Gastroesophageal sphincter (tissue), 4 donors: ENCODE data around the gene ABCA1. TPM values are rescaled to one million over a fixed set of nuclear protein-coding genes. Genes with fewer than 3 reads are reported as not detected.

Experiments used
- ATAC-seq: fragments of 150-250 bp; one replicate; pipeline ENCODE4 v1.9.1; 2016; ENCODE audit warnings: mild to moderate bottlenecking, moderate library complexity
- H3K27ac ChIP-seq, 4 donors: fragments of 200-600 bp; sonication (generic) in 3 of 4; 1 replicate in 3 of 4; 2 replicates in 1 of 4; pipeline ENCODE4 v1.5.1; 2016 to 2019
- H3K27me3 ChIP-seq: fragments of 200-600 bp; sonication (generic); one replicate; pipeline ENCODE4 v1.5.1; 2019
- H3K36me3 ChIP-seq, 2 donors: fragments of 200-600 bp; sonication (generic); one replicate each; pipeline ENCODE4 v1.5.1; 2019; ENCODE audit warnings: control low read depth in 1 of 2
- H3K4me1 ChIP-seq, 3 donors: fragments of 200-600 bp; sonication (generic); 1 replicate in 2 of 3; 2 replicates in 1 of 3; pipeline ENCODE4 v1.5.1; 2016 to 2019; ENCODE audit warnings: control low read depth in 2 of 3
- H3K4me3 ChIP-seq, 2 donors: fragments of 200-600 bp; sonication (generic); one replicate each; pipeline ENCODE4 v1.5.1; 2019; ENCODE audit warnings: mild to moderate bottlenecking in 1 of 2, moderate library complexity in 1 of 2
- H3K9me3 ChIP-seq, 3 donors: fragments of 200-600 bp; sonication (generic); one replicate each; pipeline ENCODE4 v1.5.1; 2017 to 2019; ENCODE audit warnings: control low read depth in 2 of 3
- EP300 ChIP-seq: sonication (generic); formaldehyde crosslinking; IDR thresholded peaks from one replicate; pipeline ENCODE4 v1.6.1; 2017; ENCODE audit warnings: antibody characterized with exemption, mild to moderate bottlenecking
- POLR2A ChIP-seq, 2 donors: fragments of 450-650 bp; IDR thresholded peaks; one replicate each; pipeline ENCODE4 v1.6.1; 2017; ENCODE audit warnings: antibody characterized with exemption in 2 of 2, mild to moderate bottlenecking in 2 of 2, moderate library complexity in 1 of 2
- POLR2AphosphoS5 ChIP-seq: sonication (generic); formaldehyde crosslinking; IDR thresholded peaks from one replicate; pipeline ENCODE4 v1.6.1; 2017; ENCODE audit warnings: antibody characterized with exemption
- WGBS, 2 donors: methylation state at CpG; one replicate each; pipeline ENCODE4 v1.1.5; 2018; ENCODE audit warnings: low coverage in 1 of 2; 5-methylcytosine and 5-hydroxymethylcytosine counted together
- total RNA-seq, 4 donors: library from RNA; depleted of rRNA; stranded (reverse); fragments of >200 nt; gene quantifications; one replicate each; pipeline ENCODE4 v1.1.0, GENCODE V29; 2016
- TF ChIP-seq, protein P1 (sequence below), 4 experiments: fragments of 200-600 bp in 2 of 4; fragments of 450-650 bp in 2 of 4; sonication (generic) in 1 of 4; IDR thresholded peaks; one replicate each; pipeline ENCODE4 v1.5.1; 2017 to 2019; ENCODE audit warnings: antibody characterized with exemption in 4 of 4, mild to moderate bottlenecking in 2 of 4, moderate library complexity in 2 of 4

The ABCA1 gene
- total RNA-seq, 4 donors from 2014 or later: 46.2 to 91.5 (median 64.9) TPM

- Histone ChIP-seq H3K4me1 (no peaks in the 10 kb centered on the region), H3K4me3 (no peak overlapping the region), H3K27me3 (no peaks in the 10 kb centered on the region), H3K36me3 (peaks cover 47 to 100% of the 10 kb centered on the region in 2 donors), H3K27ac (no peak overlapping the region), H3K9me3 (no peaks in the 10 kb centered on the region)
- ATAC-seq: no peak
- 100% methylated on average over 1 of the region's 2 CpGs; no CpG with 5 or more reads in 1 of the 2 donors for WGBS, 2 donors
- TF ChIP-seq, protein P1, sequence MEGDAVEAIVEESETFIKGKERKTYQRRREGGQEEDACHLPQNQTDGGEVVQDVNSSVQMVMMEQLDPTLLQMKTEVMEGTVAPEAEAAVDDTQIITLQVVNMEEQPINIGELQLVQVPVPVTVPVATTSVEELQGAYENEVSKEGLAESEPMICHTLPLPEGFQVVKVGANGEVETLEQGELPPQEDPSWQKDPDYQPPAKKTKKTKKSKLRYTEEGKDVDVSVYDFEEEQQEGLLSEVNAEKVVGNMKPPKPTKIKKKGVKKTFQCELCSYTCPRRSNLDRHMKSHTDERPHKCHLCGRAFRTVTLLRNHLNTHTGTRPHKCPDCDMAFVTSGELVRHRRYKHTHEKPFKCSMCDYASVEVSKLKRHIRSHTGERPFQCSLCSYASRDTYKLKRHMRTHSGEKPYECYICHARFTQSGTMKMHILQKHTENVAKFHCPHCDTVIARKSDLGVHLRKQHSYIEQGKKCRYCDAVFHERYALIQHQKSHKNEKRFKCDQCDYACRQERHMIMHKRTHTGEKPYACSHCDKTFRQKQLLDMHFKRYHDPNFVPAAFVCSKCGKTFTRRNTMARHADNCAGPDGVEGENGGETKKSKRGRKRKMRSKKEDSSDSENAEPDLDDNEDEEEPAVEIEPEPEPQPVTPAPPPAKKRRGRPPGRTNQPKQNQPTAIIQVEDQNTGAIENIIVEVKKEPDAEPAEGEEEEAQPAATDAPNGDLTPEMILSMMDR (IDR thresholded peaks at IDR 0.05): no peak
- TF ChIP-seq POLR2AphosphoS5 (no peak), EP300 (no peak), POLR2A (IDR thresholded peaks at IDR 0.05) (no peak)
These were observed 133.9 kb downstream of the ABCA1 start for GRCh38 chr9:104794070-104794469.

GRCh38 chr9:104788251-104788650 lies 139.7 kb downstream of the ABCA1 start:
- Histone ChIP-seq H3K27me3 (no peaks in the 10 kb centered on the region), H3K4me3 (no peak overlapping the region), H3K4me1 (no peaks in the 10 kb centered on the region), H3K27ac (no peak overlapping the region), H3K36me3 (peaks cover 44 to 100% of the 10 kb centered on the region in 2 donors), H3K9me3 (no peaks in the 10 kb centered on the region)
- TF ChIP-seq, protein P1 (IDR thresholded peaks at IDR 0.05): no peak
- TF ChIP-seq EP300 (no peak), POLR2AphosphoS5 (no peak), POLR2A (IDR thresholded peaks at IDR 0.05) (no peak)
- WGBS, 2 donors: 82 to 83% methylated on average over 1 to 3 of the region's 3 CpGs
- ATAC-seq: no peak

GRCh38 chr9:104787306-104788015 lies 140.5 kb downstream of the ABCA1 start:
- WGBS, 2 donors: 70 to 85% methylated on average over 7 of the region's 7 CpGs
- TF ChIP-seq, protein P1 (IDR thresholded peaks at IDR 0.05): no peak
- TF ChIP-seq POLR2AphosphoS5 (no peak), EP300 (no peak), POLR2A (IDR thresholded peaks at IDR 0.05) (no peak)
- ATAC-seq: no peak
- H3K27me3 ChIP-seq: no peaks in the 10 kb centered on the region
- H3K9me3 ChIP-seq: no peaks in the 10 kb centered on the region
- H3K27ac ChIP-seq: no peak overlapping the region
- peaks cover 40 to 100% of the 10 kb centered on the region in 2 donors for H3K36me3 ChIP-seq
- H3K4me3 ChIP-seq: no peak overlapping the region
- no peaks in the 10 kb centered on the region for H3K4me1 ChIP-seq

GRCh38 chr9:104786293-104786692 lies 141.7 kb downstream of the ABCA1 start:
- Histone ChIP-seq H3K36me3 (peaks cover 40 to 100% of the 10 kb centered on the region in 2 donors), H3K27me3 (no peaks in the 10 kb centered on the region), H3K27ac (no peak overlapping the region), H3K9me3 (no peaks in the 10 kb centered on the region), H3K4me1 (no peaks in the 10 kb centered on the region), H3K4me3 (no peak overlapping the region)
- ATAC-seq: no peak
- TF ChIP-seq, protein P1 (IDR thresholded peaks at IDR 0.05): no peak
- TF ChIP-seq POLR2AphosphoS5 (no peak), EP300 (no peak), POLR2A (IDR thresholded peaks at IDR 0.05) (no peak)
- 67% methylated on average over 1 of the region's 1 CpG; no CpG with 5 or more reads in 1 of the 2 donors for WGBS, 2 donors

DNA sequence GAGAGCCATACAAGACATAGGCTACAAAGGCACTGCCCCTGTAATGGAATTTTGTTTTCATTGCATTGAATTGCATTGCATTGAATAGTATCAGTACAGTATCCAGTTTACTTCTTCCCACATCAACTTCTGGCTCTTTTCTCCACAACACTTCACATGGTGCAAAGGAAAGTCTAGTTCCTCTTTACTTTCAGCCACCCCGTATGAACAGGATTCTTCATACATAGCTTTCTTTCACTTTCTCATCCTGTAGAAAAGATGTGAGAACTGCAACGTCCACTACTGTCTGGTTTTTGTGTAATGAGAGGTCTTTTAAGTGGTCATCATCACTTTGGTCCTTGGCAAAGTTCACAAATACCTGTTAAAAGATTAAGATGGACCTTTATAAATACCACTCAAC lies 143.9 kb downstream of the ABCA1 start:
- WGBS, 2 donors: 47 to 84% methylated on average over 2 of the region's 2 CpGs
- Histone ChIP-seq H3K9me3 (no peaks in the 10 kb centered on the region), H3K27ac (no peak overlapping the region), H3K27me3 (no peaks in the 10 kb centered on the region), H3K4me3 (no peak overlapping the region), H3K36me3 (peaks cover 33 to 79% of the 10 kb centered on the region in 2 donors), H3K4me1 (no peaks in the 10 kb centered on the region)
- TF ChIP-seq POLR2A (IDR thresholded peaks at IDR 0.05): no peak
- no peak for TF ChIP-seq POLR2AphosphoS5
- TF ChIP-seq, protein P1 (IDR thresholded peaks at IDR 0.05): no peak
- TF ChIP-seq EP300: no peak
- ATAC-seq: no peak
